IPS-20b (cell line): Measurements from ENCODE around the gene CD7.

Source experiments
- H3K27ac ChIP-seq: one replicate; pipeline ENCODE4 v1.5.1; 2013; ENCODE audit warnings: low read length
- H3K27me3 ChIP-seq: 2 replicates; pipeline ENCODE4 v1.6.1; 2013; ENCODE audit warnings: mild to moderate bottlenecking, low read length, inconsistent platforms; ENCODE audit not compliant: insufficient read depth
- H3K36me3 ChIP-seq: 2 replicates; pipeline ENCODE4 v1.6.1; 2013; ENCODE audit warnings: low read depth, mild to moderate bottlenecking, inconsistent platforms, low read length, moderate library complexity; ENCODE audit not compliant: insufficient read depth
- H3K4me1 ChIP-seq: 2 replicates; pipeline ENCODE4 v1.6.1; 2013; ENCODE audit warnings: mild to moderate bottlenecking, control low read depth, inconsistent platforms, low read length, moderate library complexity; ENCODE audit not compliant: insufficient read depth
- H3K4me3 ChIP-seq: 2 replicates; pipeline ENCODE4 v1.5.1; 2013; ENCODE audit warnings: mild to moderate bottlenecking, low read length, inconsistent platforms
- H3K9ac ChIP-seq: 2 replicates; pipeline ENCODE4 v1.6.1; 2013; ENCODE audit warnings: low read depth, mild to moderate bottlenecking, inconsistent platforms, low read length, moderate library complexity
- H3K9me3 ChIP-seq: 2 replicates; pipeline ENCODE4 v1.6.1; 2013; ENCODE audit warnings: mild to moderate bottlenecking, low read depth, low read length, inconsistent platforms; ENCODE audit not compliant: insufficient read depth

CD7 gene

GRCh38 chr17:82331345-82331939 is 14.0 kb upstream of the CD7 start:
- Histone ChIP-seq H3K27ac (no peak overlapping the region), H3K27me3 (peaks cover 78% of the 10 kb centered on the region), H3K4me3 (no peak overlapping the region), H3K36me3 (no peaks in the 10 kb centered on the region), H3K9ac (no peak overlapping the region), H3K4me1 (peaks cover 6% of the 10 kb centered on the region; the same call in 1 of the 2 replicates), H3K9me3 (no peaks in the 10 kb centered on the region)

GRCh38 chr17:82330322-82331239 is 13.2 kb upstream of the CD7 start:
- Histone ChIP-seq H3K9me3 (no peaks in the 10 kb centered on the region), H3K27me3 (peaks cover 69% of the 10 kb centered on the region), H3K4me3 (no peak overlapping the region), H3K9ac (no peak overlapping the region), H3K4me1 (peaks cover 6% of the 10 kb centered on the region; the same call in 1 of the 2 replicates), H3K36me3 (no peaks in the 10 kb centered on the region), H3K27ac (no peak overlapping the region)

GRCh38 chr17:82329683-82330321 is 12.4 kb upstream of the CD7 start:
- Histone ChIP-seq H3K4me3 (no peak overlapping the region), H3K27ac (no peak overlapping the region), H3K9ac (no peak overlapping the region), H3K4me1 (peaks cover 6% of the 10 kb centered on the region; the same call in 1 of the 2 replicates), H3K27me3 (peaks cover 62% of the 10 kb centered on the region), H3K36me3 (no peaks in the 10 kb centered on the region), H3K9me3 (no peaks in the 10 kb centered on the region)

- Histone ChIP-seq H3K36me3 (no peaks in the 10 kb centered on the region), H3K27ac (no peak overlapping the region), H3K27me3 (peaks cover 54% of the 10 kb centered on the region), H3K4me3 (no peak overlapping the region), H3K4me1 (peaks cover 6% of the 10 kb centered on the region; the same call in 1 of the 2 replicates), H3K9me3 (no peaks in the 10 kb centered on the region), H3K9ac (no peak overlapping the region)
Measured at GRCh38 chr17:82328994-82329507, 11.6 kb upstream of the CD7 start.

GRCh38 chr17:82328141-82328993 is 11.0 kb upstream of the CD7 start:
- H3K27ac ChIP-seq: no peak overlapping the region
- no peaks in the 10 kb centered on the region for H3K36me3 ChIP-seq
- H3K9me3 ChIP-seq: no peaks in the 10 kb centered on the region
- H3K9ac ChIP-seq: no peak overlapping the region
- H3K27me3 ChIP-seq: peaks cover 47% of the 10 kb centered on the region
- H3K4me1 ChIP-seq: peaks cover 6% of the 10 kb centered on the region; the same call in 1 of the 2 replicates
- H3K4me3 ChIP-seq: no peak overlapping the region

GRCh38 chr17:82327757-82328140 is 10.3 kb upstream of the CD7 start:
- peaks cover 6% of the 10 kb centered on the region; the same call in 1 of the 2 replicates for H3K4me1 ChIP-seq
- H3K27ac ChIP-seq: no peak overlapping the region
- H3K9ac ChIP-seq: no peak overlapping the region
- H3K9me3 ChIP-seq: no peaks in the 10 kb centered on the region
- peaks cover 41% of the 10 kb centered on the region for H3K27me3 ChIP-seq
- H3K4me3 ChIP-seq: no peak overlapping the region
- H3K36me3 ChIP-seq: no peaks in the 10 kb centered on the region

GRCh38 chr17:82327289-82327688 is 9.9 kb upstream of the CD7 start:
- no peak overlapping the region for H3K4me3 ChIP-seq
- no peaks in the 10 kb centered on the region for H3K9me3 ChIP-seq
- peaks cover 36% of the 10 kb centered on the region for H3K27me3 ChIP-seq
- peaks cover 6% of the 10 kb centered on the region; the same call in 1 of the 2 replicates for H3K4me1 ChIP-seq
- no peak overlapping the region for H3K27ac ChIP-seq
- H3K36me3 ChIP-seq: no peaks in the 10 kb centered on the region
- no peak overlapping the region for H3K9ac ChIP-seq

GRCh38 chr17:82325286-82326180 is 8.1 kb upstream of the CD7 start:
- Histone ChIP-seq H3K27ac (no peak overlapping the region), H3K4me3 (no peak overlapping the region), H3K36me3 (no peaks in the 10 kb centered on the region), H3K27me3 (peaks cover 19% of the 10 kb centered on the region), H3K4me1 (peaks cover 6% of the 10 kb centered on the region; the same call in 1 of the 2 replicates), H3K9ac (no peak overlapping the region), H3K9me3 (no peaks in the 10 kb centered on the region)

GRCh38 chr17:82324566-82325285 is 7.3 kb upstream of the CD7 start:
- Histone ChIP-seq H3K9me3 (no peaks in the 10 kb centered on the region), H3K4me3 (no peak overlapping the region), H3K36me3 (no peaks in the 10 kb centered on the region), H3K4me1 (peaks cover 6% of the 10 kb centered on the region; the same call in 1 of the 2 replicates), H3K9ac (no peak overlapping the region), H3K27ac (no peak overlapping the region), H3K27me3 (peaks cover 14% of the 10 kb centered on the region)
